Germinal center (tissue), 1 donor: ENCODE data around the gene PFKP.
"Not testable (repeated sequence)": the region's sequence is repeated elsewhere in the genome, so short reads cannot be mapped to it uniquely, and the experiment has no call there.

ENCODE experiments used
- DNase-seq: peaks from one replicate; pipeline ENCODE4 v3.0.0; 2012; ENCODE audit warnings: mixed read lengths, low spot score

The PFKP gene

GRCh38 chr10:3046981-3047547 is 20.3 kb upstream of the PFKP start:
- DNase-seq = no peak

GRCh38 chr10:3047596-3047995 is 19.8 kb upstream of the PFKP start:
- no peak for DNase-seq

- no peak for DNase-seq
Observed at GRCh38 chr10:3048119-3049019, 19.0 kb upstream of the PFKP start.

GRCh38 chr10:3051692-3052091 is 15.7 kb upstream of the PFKP start:
- DNase-seq = no peak

GRCh38 chr10:3053155-3053554 is 14.2 kb upstream of the PFKP start:
- no peak for DNase-seq

GRCh38 chr10:3054183-3054850 is 13.0 kb upstream of the PFKP start:
- DNase-seq = no peak

- DNase-seq = no peak
Observed at GRCh38 chr10:3054851-3055199, 12.5 kb upstream of the PFKP start.

GRCh38 chr10:3056280-3057037 is 10.9 kb upstream of the PFKP start:
- no peak for DNase-seq

- DNase-seq = no peak
Observed at GRCh38 chr10:3057946-3058345, 9.4 kb upstream of the PFKP start.

GRCh38 chr10:3059974-3060373 is 7.4 kb upstream of the PFKP start:
- no peak for DNase-seq

GRCh38 chr10:3060481-3060889 is 6.9 kb upstream of the PFKP start:
- DNase-seq = no peak

- not testable (repeated sequence) for DNase-seq
Observed at GRCh38 chr10:3061323-3061898, 5.9 kb upstream of the PFKP start.

GRCh38 chr10:3062502-3063186 is 4.7 kb upstream of the PFKP start:
- DNase-seq = no peak

GRCh38 chr10:3064423-3064822 is 2.9 kb upstream of the PFKP start:
- DNase-seq = peak; percentile 36

- no peak for DNase-seq
Observed at GRCh38 chr10:3065622-3066021, 1.7 kb upstream of the PFKP start.

- no peak for DNase-seq
Observed at GRCh38 chr10:3066317-3067117, 831 bp upstream of the PFKP start.

- DNase-seq = peak; percentile 27
Observed at GRCh38 chr10:3067859-3068179, 471 bp downstream of the PFKP start.

- DNase-seq = peak; percentile 45
Observed at GRCh38 chr10:3068201-3068967, 1.0 kb downstream of the PFKP start.

- DNase-seq = peak; percentile 47
Observed at GRCh38 chr10:3068968-3069737, 1.8 kb downstream of the PFKP start.
